Cardiac fibroblast (primary cell): ENCODE data around the gene ZFTA.
"Not testable (repeated sequence)": the region's sequence is repeated elsewhere in the genome, so short reads cannot be mapped to it uniquely, and the experiment has no call there.

Experiments
- DNase-seq, 2 donors: peaks; one replicate each; pipeline versions ENCODE4 v3.0.0 to v3.0.0-alpha.2; 2010; ENCODE audit warnings: low read depth in 2 of 2
- H3K4me3 ChIP-seq, 2 donors: replicated peaks in 1 of 2; 1 replicate in 1 of 2; 2 replicates in 1 of 2; pipeline ENCODE4 v1.5.1; 2011; ENCODE audit warnings: low read depth in 2 of 2, low read length in 2 of 2, mild to moderate bottlenecking in 2 of 2, moderate library complexity in 1 of 2
- TF ChIP-seq, protein P1 (sequence below): IDR thresholded peaks from one replicate; pipeline ENCODE4 v1.5.1; 2011; ENCODE audit warnings: low read depth, mild to moderate bottlenecking, low read length, inconsistent platforms

ZFTA gene

DNA sequence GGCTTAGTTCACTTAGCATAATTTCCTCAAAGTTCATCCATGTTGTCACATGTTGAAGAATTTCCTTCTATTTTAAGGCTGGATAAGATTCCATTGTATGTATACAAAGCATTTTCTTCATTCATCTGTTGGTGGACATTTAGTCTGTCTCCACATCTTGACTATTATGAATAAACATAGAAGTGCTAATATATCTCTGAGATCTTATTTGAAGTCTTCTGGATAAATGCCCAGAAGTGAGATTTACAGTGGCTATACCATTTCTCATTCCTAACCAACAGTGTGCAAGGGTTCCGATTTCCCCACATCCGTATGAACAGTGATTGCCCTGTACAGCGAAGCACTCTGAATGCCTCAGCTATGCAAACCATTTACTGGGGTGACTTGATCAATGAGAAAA, 6.6 kb upstream of the ZFTA start:
- DNase-seq, result no peak
- TF ChIP-seq, protein P1, sequence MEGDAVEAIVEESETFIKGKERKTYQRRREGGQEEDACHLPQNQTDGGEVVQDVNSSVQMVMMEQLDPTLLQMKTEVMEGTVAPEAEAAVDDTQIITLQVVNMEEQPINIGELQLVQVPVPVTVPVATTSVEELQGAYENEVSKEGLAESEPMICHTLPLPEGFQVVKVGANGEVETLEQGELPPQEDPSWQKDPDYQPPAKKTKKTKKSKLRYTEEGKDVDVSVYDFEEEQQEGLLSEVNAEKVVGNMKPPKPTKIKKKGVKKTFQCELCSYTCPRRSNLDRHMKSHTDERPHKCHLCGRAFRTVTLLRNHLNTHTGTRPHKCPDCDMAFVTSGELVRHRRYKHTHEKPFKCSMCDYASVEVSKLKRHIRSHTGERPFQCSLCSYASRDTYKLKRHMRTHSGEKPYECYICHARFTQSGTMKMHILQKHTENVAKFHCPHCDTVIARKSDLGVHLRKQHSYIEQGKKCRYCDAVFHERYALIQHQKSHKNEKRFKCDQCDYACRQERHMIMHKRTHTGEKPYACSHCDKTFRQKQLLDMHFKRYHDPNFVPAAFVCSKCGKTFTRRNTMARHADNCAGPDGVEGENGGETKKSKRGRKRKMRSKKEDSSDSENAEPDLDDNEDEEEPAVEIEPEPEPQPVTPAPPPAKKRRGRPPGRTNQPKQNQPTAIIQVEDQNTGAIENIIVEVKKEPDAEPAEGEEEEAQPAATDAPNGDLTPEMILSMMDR, result no peak
- H3K4me3 ChIP-seq, result no peak overlapping the region

DNA sequence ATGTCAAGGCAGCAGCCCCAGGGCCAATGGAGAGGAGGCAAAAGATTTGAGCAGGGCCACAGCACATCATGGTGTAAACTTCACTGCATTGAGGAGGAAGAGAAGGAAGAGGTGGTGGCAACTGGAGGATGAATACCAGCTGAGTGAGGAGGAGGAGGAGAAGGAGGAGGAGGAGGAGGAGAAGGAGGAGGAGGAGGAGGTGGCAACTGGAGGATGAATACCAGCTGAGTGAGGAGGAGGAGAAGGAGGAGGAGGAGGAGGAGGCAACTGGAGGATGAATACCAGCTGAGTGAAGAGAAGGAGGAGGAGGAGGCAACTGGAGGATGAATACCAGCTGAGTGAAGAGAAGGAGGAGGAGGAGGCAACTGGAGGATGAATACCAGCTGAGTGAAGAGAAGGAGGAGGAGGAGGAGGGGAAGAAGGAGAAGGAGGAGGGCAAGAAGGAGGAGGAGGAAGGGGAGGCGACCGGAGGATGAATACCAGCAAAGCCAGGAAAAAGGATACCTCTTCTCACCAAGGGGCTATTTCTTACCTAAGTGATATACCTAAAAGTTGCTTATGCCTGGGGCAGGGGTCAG, 3.3 kb upstream of the ZFTA start:
- DNase-seq, H3K4me3 ChIP-seq: not testable (repeated sequence)

DNA sequence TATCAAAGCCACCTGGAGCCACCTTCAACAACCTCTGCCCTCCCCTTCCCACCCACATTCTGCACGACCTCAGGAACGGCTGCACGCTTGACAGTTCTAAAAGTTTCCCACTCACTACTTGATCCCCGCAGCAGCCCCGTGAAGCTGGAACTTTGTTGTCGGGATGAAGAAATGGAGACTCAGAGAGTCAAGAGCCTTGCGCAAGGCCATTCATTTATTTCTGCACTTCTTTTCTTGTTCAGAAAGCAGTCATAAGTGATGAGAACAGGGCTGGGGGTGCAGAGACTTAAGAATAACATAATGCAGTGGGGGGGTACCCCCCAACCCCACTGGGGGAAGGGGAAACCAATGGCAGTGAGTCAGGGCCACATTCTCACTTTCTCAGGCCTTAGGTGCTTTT, 2.2 kb upstream of the ZFTA start:
- no peak overlapping the region for H3K4me3 ChIP-seq
- TF ChIP-seq, protein P1, result no peak
- no peak for DNase-seq

DNA sequence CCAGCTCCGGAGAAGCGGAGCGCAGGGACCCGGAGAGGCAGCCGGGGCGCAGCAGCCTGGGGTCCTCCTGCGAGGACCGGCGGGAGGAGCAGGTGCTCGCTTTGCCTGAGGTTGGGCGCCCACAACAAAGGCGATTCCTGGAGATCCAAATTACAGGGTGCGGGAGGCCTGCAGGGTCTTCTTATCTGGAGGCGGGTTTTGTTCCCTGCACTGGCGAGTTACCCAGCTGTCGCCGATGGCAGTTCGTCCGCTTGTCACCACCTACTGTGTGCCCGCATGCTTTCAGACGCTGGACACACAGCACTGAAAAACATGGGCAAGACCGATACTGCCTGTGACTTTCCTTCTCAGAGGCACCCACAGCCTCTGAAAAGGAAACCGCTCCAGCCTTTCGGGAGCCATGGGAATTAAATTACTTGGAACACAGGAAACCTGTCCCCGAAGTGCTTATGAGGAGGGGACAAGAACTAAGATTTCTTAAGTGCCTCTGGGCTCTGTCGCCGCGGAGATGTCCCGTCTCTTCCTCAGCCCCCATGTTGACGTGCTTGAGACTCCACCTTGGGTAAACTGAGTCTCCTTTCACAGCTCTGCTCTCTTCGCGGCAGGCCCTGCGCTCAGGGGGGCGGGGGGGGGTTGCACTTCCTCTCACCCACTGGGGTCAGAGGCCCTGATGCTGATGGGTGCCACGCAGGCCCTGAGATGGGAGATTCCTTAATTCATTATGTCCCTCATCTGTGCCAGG, 1.3 kb upstream of the ZFTA start:
- H3K4me3 ChIP-seq, result peak overlapping the region; percentile 55 to 77
- no peak for DNase-seq
- TF ChIP-seq, protein P1, result no peak

DNA sequence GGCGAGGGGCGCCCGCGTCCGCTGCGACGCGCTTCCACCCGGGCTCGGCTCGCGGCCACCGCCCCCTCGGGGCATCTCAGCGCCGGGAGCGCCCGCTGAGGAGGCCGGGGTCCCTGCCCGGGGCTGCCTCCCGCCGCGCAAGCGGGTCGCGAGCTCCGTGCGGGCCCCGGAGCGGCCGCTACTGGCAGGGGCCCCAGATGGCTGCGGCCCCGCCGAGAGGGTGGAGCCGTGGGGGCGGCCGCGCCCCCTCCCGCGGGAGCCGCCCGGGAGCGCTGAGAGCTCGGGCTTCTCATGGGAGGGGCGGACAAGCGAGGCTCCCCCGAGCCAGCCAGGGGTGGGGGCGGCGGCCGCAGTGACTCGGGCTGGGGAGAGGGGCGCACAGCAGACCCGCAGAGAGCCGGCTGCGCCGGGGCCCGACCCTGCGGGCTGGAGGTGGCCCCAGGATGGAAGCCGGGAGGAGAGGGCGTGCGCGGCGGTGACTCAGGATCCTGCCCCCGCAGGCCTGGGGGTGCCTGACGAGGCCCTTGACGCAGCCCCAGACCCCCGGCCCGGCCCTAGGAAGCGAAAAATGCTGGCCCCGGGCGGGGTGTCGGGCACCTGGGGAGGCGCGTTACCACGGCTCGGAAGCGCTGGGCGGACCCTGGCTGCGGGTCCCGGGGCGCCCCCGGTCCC, 603 bp upstream of the ZFTA start:
- TF ChIP-seq, protein P1, result no peak
- peak overlapping the region; percentile 55 to 77 for H3K4me3 ChIP-seq
- peak; percentile 26 to 40 for DNase-seq

DNA sequence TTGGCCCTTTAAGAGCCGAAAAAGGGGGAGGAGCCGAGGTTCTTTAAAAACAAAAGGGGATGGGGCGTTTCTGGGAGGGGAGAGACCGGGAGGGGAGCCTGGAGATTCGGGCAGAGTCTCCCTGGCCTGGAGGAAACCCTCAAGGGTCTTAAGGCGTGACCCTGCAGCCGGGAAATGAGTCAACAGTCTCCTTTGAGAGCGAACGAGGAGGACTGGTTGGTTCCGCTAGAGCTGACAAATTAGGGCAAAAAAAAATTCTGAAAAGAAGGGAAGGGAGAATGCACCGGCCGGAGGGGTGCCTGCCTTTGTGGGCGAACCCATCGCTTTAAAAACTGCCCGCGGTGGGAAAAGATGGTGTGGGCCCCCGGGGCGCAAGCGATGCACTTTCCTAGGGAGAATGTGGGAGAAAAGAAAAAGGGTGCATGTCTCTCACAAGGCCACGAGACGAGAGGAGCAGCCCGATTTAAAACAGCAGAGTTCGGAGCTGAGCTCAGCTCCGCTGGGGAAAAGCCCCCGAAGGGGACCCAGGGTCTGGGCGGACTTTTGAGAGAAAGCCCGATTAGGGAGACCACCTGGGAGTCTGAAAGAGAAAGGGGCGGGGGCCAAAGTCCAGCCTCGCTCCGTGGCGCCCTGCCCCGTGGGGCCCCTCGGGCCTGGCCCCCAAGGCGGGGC, 874 bp downstream of the ZFTA start:
- TF ChIP-seq, protein P1, result no peak
- H3K4me3 ChIP-seq, result peak overlapping the region; percentile 77 to 78
- peak; percentile 86 to 90 for DNase-seq

DNA sequence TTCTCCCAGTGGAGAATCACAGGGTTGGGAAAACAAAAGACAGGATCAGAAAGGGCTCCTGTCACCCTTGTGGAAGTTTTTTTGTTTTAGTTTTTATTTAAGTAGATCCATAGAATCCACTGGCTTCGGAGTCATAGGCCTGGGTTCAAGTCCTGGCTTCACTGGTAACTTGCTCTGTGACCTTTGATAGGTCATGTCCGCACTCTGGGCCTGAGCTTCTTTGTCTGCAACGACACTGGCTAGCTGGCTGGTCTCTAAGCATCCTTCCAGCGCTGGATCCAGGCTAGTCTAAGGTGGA, 1.4 kb downstream of the ZFTA start:
- no peak for DNase-seq
- TF ChIP-seq, protein P1, result no peak
- peak overlapping the region; percentile 77 to 78 for H3K4me3 ChIP-seq
